ENCODE data around the gene CFAP119. TPM values are rescaled to one million over a fixed set of nuclear protein-coding genes. Genes with fewer than 3 reads are reported as not detected.

The CFAP119 gene
- total RNA-seq, 1 donor from 2014 or later, result 5.2 TPM

GRCh38 chr16:30787613-30788378 lies 25.9 kb upstream of the CFAP119 start:
- TF ChIP-seq CTCF (IDR thresholded peaks at IDR 0.05; ENCODE audit: unreplicated experiment), result no peak
- peaks cover 13% of the 10 kb centered on the region for H3K36me3 Mint-ChIP-seq (ENCODE audit: low read depth, unreplicated experiment)
- no peak for DNase-seq (ENCODE audit: low spot score)
- peak overlapping the region; percentile 67 for H3K27ac Mint-ChIP-seq (ENCODE audit: unreplicated experiment)
- H3K4me3 Mint-ChIP-seq (ENCODE audit: unreplicated experiment), result peak overlapping the region; percentile 91
- peaks cover 8% of the 10 kb centered on the region for H3K27me3 Mint-ChIP-seq (ENCODE audit: unreplicated experiment)
- no peaks in the 10 kb centered on the region for H3K9me3 Mint-ChIP-seq (ENCODE audit: unreplicated experiment)
- H3K4me1 Mint-ChIP-seq (ENCODE audit: unreplicated experiment), result peaks cover 15% of the 10 kb centered on the region

- Mint-ChIP-seq H3K27me3 (ENCODE audit: unreplicated experiment) (peaks cover 8% of the 10 kb centered on the region), H3K9me3 (ENCODE audit: unreplicated experiment) (no peaks in the 10 kb centered on the region), H3K27ac (ENCODE audit: unreplicated experiment) (peak within 1 kb of the TSS; percentile 67), H3K4me3 (ENCODE audit: unreplicated experiment) (peak within 1 kb of the TSS; percentile 91), H3K36me3 (ENCODE audit: low read depth, unreplicated experiment) (peaks cover 13% of the 10 kb centered on the region), H3K4me1 (ENCODE audit: unreplicated experiment) (peaks cover 15% of the 10 kb centered on the region)
- peak; percentile 59 for DNase-seq (ENCODE audit: low spot score)
- no peak for TF ChIP-seq CTCF (IDR thresholded peaks at IDR 0.05; ENCODE audit: unreplicated experiment)
These were observed 25.2 kb upstream of the CFAP119 start, which contains the start of gene ZNF629 for GRCh38 chr16:30786936-30787612. Gene ZNF629 (minus strand): TSS chr16:30787205. CDS start chr16:30784482, 2,723 bp downstream.

GRCh38 chr16:30786115-30786935 lies 24.5 kb upstream of the CFAP119 start:
- no peak for TF ChIP-seq CTCF (IDR thresholded peaks at IDR 0.05; ENCODE audit: unreplicated experiment)
- DNase-seq (ENCODE audit: low spot score), result peak; percentile 57
- Mint-ChIP-seq H3K27me3 (ENCODE audit: unreplicated experiment) (peaks cover 8% of the 10 kb centered on the region), H3K36me3 (ENCODE audit: low read depth, unreplicated experiment) (peaks cover 13% of the 10 kb centered on the region), H3K27ac (ENCODE audit: unreplicated experiment) (no peak overlapping the region), H3K4me3 (ENCODE audit: unreplicated experiment) (peak overlapping the region; percentile 90), H3K9me3 (ENCODE audit: unreplicated experiment) (no peaks in the 10 kb centered on the region), H3K4me1 (ENCODE audit: unreplicated experiment) (peaks cover 15% of the 10 kb centered on the region)

GRCh38 chr16:30785126-30786106 lies 23.6 kb upstream of the CFAP119 start:
- no peak overlapping the region for H3K27ac Mint-ChIP-seq (ENCODE audit: unreplicated experiment)
- H3K36me3 Mint-ChIP-seq (ENCODE audit: low read depth, unreplicated experiment), result peaks cover 17% of the 10 kb centered on the region

More at GRCh38 chr16:30785126-30786106, 23.6 kb upstream of the CFAP119 start:
- no peak for DNase-seq (ENCODE audit: low spot score)
- H3K9me3 Mint-ChIP-seq (ENCODE audit: unreplicated experiment), result no peaks in the 10 kb centered on the region
- peaks cover 15% of the 10 kb centered on the region for H3K4me1 Mint-ChIP-seq (ENCODE audit: unreplicated experiment)
- TF ChIP-seq CTCF (IDR thresholded peaks at IDR 0.05; ENCODE audit: unreplicated experiment), result no peak
- H3K4me3 Mint-ChIP-seq (ENCODE audit: unreplicated experiment), result peak overlapping the region; percentile 90
- peaks cover 8% of the 10 kb centered on the region for H3K27me3 Mint-ChIP-seq (ENCODE audit: unreplicated experiment)
